ENCODE data around the gene LRRC23. TPM values are rescaled to one million over a fixed set of nuclear protein-coding genes. Genes with fewer than 3 reads are reported as not detected.

The LRRC23 gene
- total and polyA plus RNA-seq, 2 of the 13 experiments (the other 11 are each of a cell fraction or from before 2014, with no cell fraction given) = 6.0 to 7.8 TPM

GRCh38 chr12:6903722-6904121, 900 bp upstream of the LRRC23 start:
- H3K27ac ChIP-seq (ENCODE audit: extremely low read length, insufficient read depth, low read length) = no peak overlapping the region
- ATAC-seq (no peak), DNase-seq (ENCODE audit: low spot score) (no peak), FAIRE-seq (no peak)
- BruUV-seq (replicated peaks) = no TSS peak
- peak overlapping the region; percentile 96 for H3K4me2 ChIP-seq (ENCODE audit: low read depth, low read length)
- H3K4me3 ChIP-seq (replicated peaks in 1 of 3; ENCODE audit: insufficient read depth in 1 of 3, low read depth in 2 of 3, low read length in 3 of 3) = no peak overlapping the region
- intact Hi-C loops (cut with micrococcal nuclease; ENCODE audit: unreplicated experiment) (no loop called here), in situ Hi-C loops (cut with HindIII; ENCODE audit: extremely low pct_ligation_motif_present, low pct_unique_long_range_greater_than_20kb) (no loop called here)
- H3K79me2 ChIP-seq (ENCODE audit: insufficient read depth, low read length) = no peaks in the 10 kb centered on the region
- H3K36me3 ChIP-seq (replicated peaks in 1 of 2; ENCODE audit: control insufficient read depth in 1 of 2, insufficient read depth in 2 of 2, low read length in 2 of 2) = no peaks in the 10 kb centered on the region
- ChIA-PET CTCF (ENCODE audit: low intra/inter-chr PET ratio, low total read pairs) (no interaction called here), POLR2A (interaction anchor here (1.3 to 2.2 kb wide), 2 partner anchors 12 to 40 kb away, joined by 3 to 10 read pairs; partner anchors contain the start of genes C12orf57 and RNU7-1)
- TF ChIP-seq, protein P1, sequence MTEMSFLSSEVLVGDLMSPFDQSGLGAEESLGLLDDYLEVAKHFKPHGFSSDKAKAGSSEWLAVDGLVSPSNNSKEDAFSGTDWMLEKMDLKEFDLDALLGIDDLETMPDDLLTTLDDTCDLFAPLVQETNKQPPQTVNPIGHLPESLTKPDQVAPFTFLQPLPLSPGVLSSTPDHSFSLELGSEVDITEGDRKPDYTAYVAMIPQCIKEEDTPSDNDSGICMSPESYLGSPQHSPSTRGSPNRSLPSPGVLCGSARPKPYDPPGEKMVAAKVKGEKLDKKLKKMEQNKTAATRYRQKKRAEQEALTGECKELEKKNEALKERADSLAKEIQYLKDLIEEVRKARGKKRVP (CRISPR knock-in tag; IDR thresholded peaks at IDR 0.05) = no peak
- no peak for TF ChIP-seq XBP1 (CRISPR knock-in tag; IDR thresholded peaks at IDR 0.05)
- TF ChIP-seq KAT7 (CRISPR knock-in tag; IDR thresholded peaks at IDR 0.05; ENCODE audit: borderline replicate concordance) = no peak
- TF ChIP-seq ZNF619 (CRISPR knock-in tag; IDR thresholded peaks at IDR 0.05) = no peak
- no peak for TF ChIP-seq ARNTL (CRISPR knock-in tag; IDR thresholded peaks at IDR 0.05)
- no peak for TF ChIP-seq SP5 (CRISPR knock-in tag; IDR thresholded peaks at IDR 0.05; ENCODE audit: borderline replicate concordance, low read depth)
- TF ChIP-seq, protein P2, sequence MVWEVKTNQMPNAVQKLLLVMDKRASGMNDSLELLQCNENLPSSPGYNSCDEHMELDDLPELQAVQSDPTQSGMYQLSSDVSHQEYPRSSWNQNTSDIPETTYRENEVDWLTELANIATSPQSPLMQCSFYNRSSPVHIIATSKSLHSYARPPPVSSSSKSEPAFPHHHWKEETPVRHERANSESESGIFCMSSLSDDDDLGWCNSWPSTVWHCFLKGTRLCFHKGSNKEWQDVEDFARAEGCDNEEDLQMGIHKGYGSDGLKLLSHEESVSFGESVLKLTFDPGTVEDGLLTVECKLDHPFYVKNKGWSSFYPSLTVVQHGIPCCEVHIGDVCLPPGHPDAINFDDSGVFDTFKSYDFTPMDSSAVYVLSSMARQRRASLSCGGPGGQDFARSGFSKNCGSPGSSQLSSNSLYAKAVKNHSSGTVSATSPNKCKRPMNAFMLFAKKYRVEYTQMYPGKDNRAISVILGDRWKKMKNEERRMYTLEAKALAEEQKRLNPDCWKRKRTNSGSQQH (CRISPR knock-in tag; IDR thresholded peaks at IDR 0.05; ENCODE audit: low read depth) = no peak
- no peak for TF ChIP-seq PPARG (CRISPR knock-in tag; conservative IDR thresholded peaks at IDR 0.05)
- no peak for TF ChIP-seq PHB2 (IDR thresholded peaks at IDR 0.05; ENCODE audit: partially characterized antibody)
- peaks cover 66% of the 10 kb centered on the region for H3K4me1 ChIP-seq (ENCODE audit: insufficient read depth, low read length)
- H3K9ac ChIP-seq (ENCODE audit: insufficient read depth, low read depth, low read length) = no peak overlapping the region
- H4K20me1 ChIP-seq (ENCODE audit: insufficient read depth, low read length) = no peaks in the 10 kb centered on the region
- H3K27me3 ChIP-seq (ENCODE audit: control insufficient read depth in 1 of 2, insufficient read depth in 2 of 2, low read length in 2 of 2) = no peaks in the 10 kb centered on the region
- WGBS (ENCODE audit: low lambda C conversion rate) = 67% methylated on average over 1 of the region's 1 CpG
- H3K9me3 ChIP-seq (ENCODE audit: low read length) = no peaks in the 10 kb centered on the region
- peak overlapping the region; percentile 90 for H2AFZ ChIP-seq (ENCODE audit: low read length)
